K562 (cell line): ENCODE measurements around the gene METTL25B. TPM values are rescaled to one million over a fixed set of nuclear protein-coding genes. Genes with fewer than 3 reads are reported as not detected.
A peak's percentile ranks its signal among the peaks of the same experiment; 100 is the strongest.

Experiments
- ATAC-seq: fragments of 200-7000 bp; cut with Tn5 transposase; 3 replicates; pipeline ENCODE4 v1.9.1; 2020; ENCODE audit warnings: moderate library complexity
- BruUV-seq: library from RNA; stranded (reverse); fragments of 400-500 nt; replicated peaks from 2 replicates; lab custom pipeline; 2021; lab: Mats Ljungman, UMichigan
- CTCF ChIA-PET: fragments of 300-600 bp; formaldehyde crosslinking; extraction: SDS; loops from one replicate; lab custom pipeline; 2021; ENCODE audit warnings: low intra/inter-chr PET ratio; lab: Yijun Ruan, JAX
- POLR2A ChIA-PET: fragments of 300-600, 350-650 bp; sonication (Branson Sonifier 250); formaldehyde crosslinking; extraction: SDS; loops from one replicate; lab custom pipeline; 2021; ENCODE audit warnings: antibody characterized with exemption, inconsistent platforms; lab: Yijun Ruan, JAX
- DNase-seq, 4 experiments: peaks; one replicate each; pipeline versions ENCODE4 v3.0.0 to v3.0.0-alpha.2; 2011 to 2018; ENCODE audit warnings: low spot score in 3 of 4, mixed read lengths in 3 of 4; ENCODE audit errors: extremely low read depth in 1 of 4
- FAIRE-seq: peaks from 2 replicates; lab custom pipeline; 2011; peaks lifted over from hg19 to GRCh38; lab: Jason Lieb, UNC
- H2AFZ ChIP-seq: 2 replicates; pipeline ENCODE4 v1.6.0; 2011; ENCODE audit warnings: low read depth, low read length, control low read depth, inconsistent platforms
- H3K27ac ChIP-seq: fragments of 200-600 bp; 3 replicates; pipeline ENCODE4 v1.8.0; 2011; ENCODE audit warnings: low read depth, mild to moderate bottlenecking, control low read depth, inconsistent platforms, low read length, moderate library complexity, mixed read lengths; ENCODE audit errors: extremely low read depth
- H3K27me3 ChIP-seq, 2 experiments: fragments of 300-600 bp in 1 of 2; 2 replicates in 1 of 2; 3 replicates in 1 of 2; pipeline versions ENCODE4 v1.6.0 to v1.8.0; 2011; ENCODE audit warnings: inconsistent platforms in 2 of 2, low read length in 2 of 2, mild to moderate bottlenecking in 1 of 2, mixed read lengths in 1 of 2, moderate library complexity in 1 of 2; ENCODE audit not compliant: control insufficient read depth in 2 of 2, insufficient read depth in 2 of 2
- H3K36me3 ChIP-seq: fragments of 300-600 bp; 3 replicates; pipeline ENCODE4 v1.8.0; 2011; ENCODE audit warnings: mild to moderate bottlenecking, low read length, inconsistent platforms; ENCODE audit not compliant: control insufficient read depth, insufficient read depth
- H3K4me1 ChIP-seq, 2 experiments: fragments of 200-600 bp in 1 of 2; replicated peaks in 1 of 2; 2 replicates in 1 of 2; 3 replicates in 1 of 2; pipeline versions ENCODE4 v1.5.1 to v1.8.0; 2011; ENCODE audit warnings: inconsistent platforms in 2 of 2, low read length in 2 of 2, mild to moderate bottlenecking in 1 of 2, mixed read lengths in 1 of 2, moderate library complexity in 1 of 2; ENCODE audit not compliant: control insufficient read depth in 2 of 2, insufficient read depth in 2 of 2
- H3K4me2 ChIP-seq: 2 replicates; pipeline ENCODE4 v1.6.1; 2011; ENCODE audit warnings: low read length, control low read depth, inconsistent platforms, mixed read lengths; ENCODE audit not compliant: insufficient read depth
- H3K4me3 ChIP-seq: fragments of 200-600 bp; sonication (generic), shearing (Covaris generic); 2 replicates; pipeline ENCODE4 v1.5.1; 2016; ENCODE audit warnings: control low read depth, inconsistent platforms
- H3K79me2 ChIP-seq: fragments of 200-600 bp; 3 replicates; pipeline ENCODE4 v1.8.0; 2011; ENCODE audit warnings: low read length, inconsistent platforms; ENCODE audit not compliant: control insufficient read depth, insufficient read depth
- H3K9ac ChIP-seq, 2 experiments: 2 replicates each; pipeline versions ENCODE4 v1.6.0 to v1.6.1; 2011; ENCODE audit warnings: low read depth in 2 of 2, low read length in 2 of 2, control low read depth in 1 of 2, inconsistent platforms in 1 of 2, mild to moderate bottlenecking in 1 of 2, mixed read lengths in 1 of 2; ENCODE audit not compliant: insufficient read depth in 1 of 2
- H3K9me1 ChIP-seq: one replicate; pipeline ENCODE4 v1.6.0; 2011; ENCODE audit warnings: inconsistent platforms, mild to moderate bottlenecking, low read length, moderate library complexity; ENCODE audit not compliant: control insufficient read depth, insufficient read depth
- H3K9me3 ChIP-seq: replicated peaks from 2 replicates; pipeline ENCODE4 v1.5.1; 2011; ENCODE audit warnings: low read depth, low read length, inconsistent platforms; ENCODE audit not compliant: control insufficient read depth, insufficient read depth
- H4K20me1 ChIP-seq: replicated peaks from 2 replicates; pipeline ENCODE4 v1.6.1; 2011; ENCODE audit warnings: low read length, inconsistent platforms, mixed read lengths; ENCODE audit not compliant: control insufficient read depth, insufficient read depth
- ADNP ChIP-seq: fragments of 200-800 bp; sonication (Bioruptor generic); IDR thresholded peaks from 2 replicates; pipeline ENCODE4 v1.6.1; 2016; ENCODE audit warnings: missing genetic modification characterization, missing compliant biosample characterization
- BRD9 ChIP-seq: fragments of 450-650 bp; IDR thresholded peaks from 2 replicates; pipeline ENCODE4 v1.6.1; 2018; ENCODE audit warnings: low read depth; ENCODE audit not compliant: partially characterized antibody
- PHF20 ChIP-seq: fragments of 450-650 bp; IDR thresholded peaks from 2 replicates; pipeline ENCODE4 v1.6.1; 2018; ENCODE audit not compliant: partially characterized antibody
- WGBS: fragments of 100-300 bp; shearing (Covaris generic); methylation state at CpG from one replicate; pipeline ENCODE4 v1.1.6; 2016; ENCODE audit warnings: low coverage, mixed read lengths; ENCODE audit not compliant: insufficient coverage; ENCODE audit errors: missing lambda C conversion rate; 5-methylcytosine and 5-hydroxymethylcytosine counted together
- in situ Hi-C: fragments of 300-500 bp; cut with MboI; formaldehyde crosslinking; loops from 4 replicates; pipeline ENCODE4 v1.15.0; 2018; ENCODE audit warnings: inconsistent platforms, mixed read lengths
- intact Hi-C: fragments of 100-400 bp; cut with micrococcal nuclease; formaldehyde crosslinking; loops from 2 replicates; pipeline ENCODE4 v1.14.2; 2022
- polyA plus RNA-seq, 8 experiments: library from polyadenylated mRNA; depleted of rRNA in 4 of 8; stranded (reverse) in 5 of 8; unstranded in 3 of 8; fragments of >200 nt; fragmentation: Nextera tagmentation in 2 of 8; fragmentation: Illumina TruSeq in 1 of 8; extraction: Ambion mirVana in 2 of 8; extraction: Trizol in 1 of 8; gene quantifications; 2 replicates each; pipeline versions ENCODE4 v1.2.1 to v1.2.3, GENCODE V29; 2011 to 2014; ENCODE audit warnings: inconsistent platforms in 1 of 8, missing spikeins in 1 of 8
- total RNA-seq, 7 experiments: library from RNA; depleted of rRNA in 6 of 7; stranded (reverse); fragments of >200 nt in 6 of 7; fragmentation: Illumina TruSeq in 2 of 7; extraction: Trizol in 2 of 7; gene quantifications; 2 replicates each; pipeline versions ENCODE4 v1.2.1 to v1.2.3, GENCODE V29; 2011 to 2021; ENCODE audit warnings: low replicate concordance in 1 of 7
- TF ChIP-seq, protein P1 (sequence below): sonication (generic); formaldehyde crosslinking; IDR thresholded peaks from 2 replicates; pipeline ENCODE4 v1.8.0; 2023; ENCODE audit warnings: mild to moderate bottlenecking, missing genetic modification reagents
- TF ChIP-seq, protein P2 (sequence below), 3 experiments: IDR thresholded peaks in 2 of 3; conservative IDR thresholded peaks in 1 of 3; 2 replicates each; pipeline ENCODE4 v1.5.1; 2011 to 2012; ENCODE audit warnings: low read length in 3 of 3, mild to moderate bottlenecking in 3 of 3, control low read depth in 2 of 3, improper control_type of control experiment in 1 of 3, inconsistent platforms in 1 of 3, low read depth in 1 of 3, mixed read lengths in 1 of 3, moderate library complexity in 1 of 3; ENCODE audit not compliant: insufficient read depth in 2 of 3

METTL25B gene
- total and polyA plus RNA-seq, 9 of the 15 experiments (the other 6 are each of a cell fraction or from before 2014, with no cell fraction given), result 7.7 to 48.3 (median 33.1) TPM

DNA sequence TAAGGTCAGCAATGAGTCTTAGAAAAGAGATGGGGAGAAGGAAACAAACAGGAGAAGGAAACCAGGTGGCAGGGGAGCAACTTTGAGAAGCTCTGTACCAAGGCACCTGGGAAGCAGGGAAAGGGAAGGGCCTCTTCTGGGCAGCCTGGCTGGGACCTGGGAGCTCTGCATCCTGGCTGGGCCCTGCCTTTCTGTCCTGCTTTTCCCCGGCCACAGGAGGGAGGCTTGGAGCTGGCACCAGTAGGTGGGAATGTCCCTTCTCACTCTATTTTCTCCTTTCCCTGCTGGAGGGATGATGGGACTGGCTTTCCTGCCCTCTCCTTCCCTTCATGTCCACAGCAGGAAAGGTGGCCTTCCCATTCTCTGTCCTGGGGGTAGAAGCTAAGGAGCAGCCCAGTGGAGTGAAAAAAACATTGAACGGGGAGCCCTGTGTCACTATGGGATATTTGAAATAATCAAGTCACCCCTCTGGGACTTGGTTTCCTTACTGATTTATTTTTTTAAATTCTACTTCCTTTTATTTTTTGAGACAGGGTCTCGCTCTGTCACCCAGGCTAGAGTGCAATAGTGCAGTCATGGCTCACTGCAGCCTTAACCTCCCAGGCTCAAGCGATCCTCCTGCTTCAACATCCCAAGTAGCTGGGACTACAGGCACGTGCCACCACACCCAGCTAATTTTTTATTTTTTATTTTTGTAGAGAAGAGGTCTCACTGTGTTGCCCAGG is 45.9 kb upstream of the METTL25B start (continued):
- TF ChIP-seq, protein P1, sequence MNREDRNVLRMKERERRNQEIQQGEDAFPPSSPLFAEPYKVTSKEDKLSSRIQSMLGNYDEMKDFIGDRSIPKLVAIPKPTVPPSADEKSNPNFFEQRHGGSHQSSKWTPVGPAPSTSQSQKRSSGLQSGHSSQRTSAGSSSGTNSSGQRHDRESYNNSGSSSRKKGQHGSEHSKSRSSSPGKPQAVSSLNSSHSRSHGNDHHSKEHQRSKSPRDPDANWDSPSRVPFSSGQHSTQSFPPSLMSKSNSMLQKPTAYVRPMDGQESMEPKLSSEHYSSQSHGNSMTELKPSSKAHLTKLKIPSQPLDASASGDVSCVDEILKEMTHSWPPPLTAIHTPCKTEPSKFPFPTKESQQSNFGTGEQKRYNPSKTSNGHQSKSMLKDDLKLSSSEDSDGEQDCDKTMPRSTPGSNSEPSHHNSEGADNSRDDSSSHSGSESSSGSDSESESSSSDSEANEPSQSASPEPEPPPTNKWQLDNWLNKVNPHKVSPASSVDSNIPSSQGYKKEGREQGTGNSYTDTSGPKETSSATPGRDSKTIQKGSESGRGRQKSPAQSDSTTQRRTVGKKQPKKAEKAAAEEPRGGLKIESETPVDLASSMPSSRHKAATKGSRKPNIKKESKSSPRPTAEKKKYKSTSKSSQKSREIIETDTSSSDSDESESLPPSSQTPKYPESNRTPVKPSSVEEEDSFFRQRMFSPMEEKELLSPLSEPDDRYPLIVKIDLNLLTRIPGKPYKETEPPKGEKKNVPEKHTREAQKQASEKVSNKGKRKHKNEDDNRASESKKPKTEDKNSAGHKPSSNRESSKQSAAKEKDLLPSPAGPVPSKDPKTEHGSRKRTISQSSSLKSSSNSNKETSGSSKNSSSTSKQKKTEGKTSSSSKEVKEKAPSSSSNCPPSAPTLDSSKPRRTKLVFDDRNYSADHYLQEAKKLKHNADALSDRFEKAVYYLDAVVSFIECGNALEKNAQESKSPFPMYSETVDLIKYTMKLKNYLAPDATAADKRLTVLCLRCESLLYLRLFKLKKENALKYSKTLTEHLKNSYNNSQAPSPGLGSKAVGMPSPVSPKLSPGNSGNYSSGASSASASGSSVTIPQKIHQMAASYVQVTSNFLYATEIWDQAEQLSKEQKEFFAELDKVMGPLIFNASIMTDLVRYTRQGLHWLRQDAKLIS, result no peak
- no peak for TF ChIP-seq ADNP (tag)
- TF ChIP-seq, all 486 proteins: peak for 0

DNA sequence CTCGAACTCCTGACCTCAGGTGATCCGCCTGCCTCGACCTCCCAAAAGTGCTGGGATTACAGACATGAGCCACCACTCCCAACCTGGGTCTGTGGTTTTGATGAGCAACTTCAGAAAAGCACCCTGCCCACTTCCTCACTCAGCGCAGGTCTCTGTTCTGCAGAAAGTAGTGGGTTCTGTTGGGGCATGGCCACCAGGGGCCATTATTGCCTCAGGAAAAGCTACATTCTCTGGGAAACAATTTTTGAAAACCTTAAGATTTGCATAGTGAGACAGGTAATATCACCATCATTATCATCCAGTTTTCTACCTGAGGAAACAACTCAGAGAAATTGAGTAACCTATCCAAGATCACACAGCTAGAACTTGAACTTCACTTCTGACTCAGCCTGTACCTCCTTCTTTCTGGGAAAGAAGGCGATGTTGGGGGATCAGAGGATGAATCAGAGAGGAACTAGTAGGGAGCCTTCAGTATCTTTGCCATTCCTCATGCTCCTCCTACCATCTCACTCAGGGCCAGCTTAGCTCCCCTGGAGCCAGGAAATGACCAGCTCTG is 44.0 kb upstream of the METTL25B start:
- Histone ChIP-seq H3K4me3 (no peak overlapping the region), H3K4me1 (peaks cover 4 to 7% of the 10 kb centered on the region in 2 experiments; a peak in 3 of 5 replicates), H4K20me1 (no peaks in the 10 kb centered on the region), H3K4me2 (no peak overlapping the region), H3K27me3 (peaks cover 6 to 9% of the 10 kb centered on the region in 2 experiments; a peak in 4 of 5 replicates), H3K79me2 (no peaks in the 10 kb centered on the region), H3K9ac (no peak overlapping the region), H2AFZ (no peak overlapping the region), H3K9me3 (no peaks in the 10 kb centered on the region), H3K27ac (no peak overlapping the region), H3K9me1 (no peaks in the 10 kb centered on the region), H3K36me3 (no peaks in the 10 kb centered on the region)
- no TSS peak for BruUV-seq
- ChIA-PET POLR2A (interaction anchor here (0.5 to 1.3 kb wide), 4 partner anchors 9 to 41 kb away, joined by 3 to 9 read pairs (median 4); no protein-coding TSS in a partner anchor), CTCF (interaction anchor here (1.4 kb wide), 1 partner anchor 42 kb away, joined by 9 read pairs; no protein-coding TSS in a partner anchor)
- 8% methylated on average over 5 of the region's 5 CpGs for WGBS
- DNase-seq, result peak in 1 of 4 experiments; percentile 25
- in situ Hi-C loops, result no loop called here
- intact Hi-C loops, result no loop called here
- FAIRE-seq, result no peak
- 0 out of 3 replicates have a peak, but pooled peaks have one; percentile 20 for ATAC-seq
- no peak for TF ChIP-seq PHF20
- peak; percentile 65 for TF ChIP-seq BRD9
- TF ChIP-seq, protein P2, sequence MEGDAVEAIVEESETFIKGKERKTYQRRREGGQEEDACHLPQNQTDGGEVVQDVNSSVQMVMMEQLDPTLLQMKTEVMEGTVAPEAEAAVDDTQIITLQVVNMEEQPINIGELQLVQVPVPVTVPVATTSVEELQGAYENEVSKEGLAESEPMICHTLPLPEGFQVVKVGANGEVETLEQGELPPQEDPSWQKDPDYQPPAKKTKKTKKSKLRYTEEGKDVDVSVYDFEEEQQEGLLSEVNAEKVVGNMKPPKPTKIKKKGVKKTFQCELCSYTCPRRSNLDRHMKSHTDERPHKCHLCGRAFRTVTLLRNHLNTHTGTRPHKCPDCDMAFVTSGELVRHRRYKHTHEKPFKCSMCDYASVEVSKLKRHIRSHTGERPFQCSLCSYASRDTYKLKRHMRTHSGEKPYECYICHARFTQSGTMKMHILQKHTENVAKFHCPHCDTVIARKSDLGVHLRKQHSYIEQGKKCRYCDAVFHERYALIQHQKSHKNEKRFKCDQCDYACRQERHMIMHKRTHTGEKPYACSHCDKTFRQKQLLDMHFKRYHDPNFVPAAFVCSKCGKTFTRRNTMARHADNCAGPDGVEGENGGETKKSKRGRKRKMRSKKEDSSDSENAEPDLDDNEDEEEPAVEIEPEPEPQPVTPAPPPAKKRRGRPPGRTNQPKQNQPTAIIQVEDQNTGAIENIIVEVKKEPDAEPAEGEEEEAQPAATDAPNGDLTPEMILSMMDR (IDR thresholded peaks at IDR 0.05 in 2 of 3, conservative IDR thresholded peaks at IDR 0.05 in 1 of 3; ENCODE audit: insufficient read depth in 2 of 3, low read depth in 1 of 3, low read length in 3 of 3), result peak; percentile 24 to 51 (median 43); a peak in 4 of 6 replicates
